OCI-LY3 (cell line): ENCODE data around the gene CYGB.
"Not testable (repeated sequence)": the region's sequence is repeated elsewhere in the genome, so short reads cannot be mapped to it uniquely, and the experiment has no call there.

ENCODE experiments used
- H2AFZ ChIP-seq: fragments of 200-600, 300-600 bp; shearing (Covaris generic); 2 replicates; pipeline ENCODE4 v1.6.0; 2014; ENCODE audit warnings: antibody characterized with exemption, low read depth, low read length
- H3K27ac ChIP-seq: fragments of 200-600, 300-600 bp; sonication (generic); 2 replicates; pipeline ENCODE4 v1.5.1; 2014; ENCODE audit warnings: mild to moderate bottlenecking, low read length, moderate library complexity, mixed read lengths
- H3K27me3 ChIP-seq: fragments of 200-600, 300-600 bp; sonication (generic); 2 replicates; pipeline ENCODE4 v1.6.1; 2014; ENCODE audit warnings: low read depth, low read length, mixed read lengths
- H3K36me3 ChIP-seq: fragments of 200-600, 300-600 bp; sonication (generic); replicated peaks from 2 replicates; pipeline ENCODE3; 2014; ENCODE audit warnings: low read depth, low read length, mixed read lengths
- H3K4me1 ChIP-seq: fragments of 300-600, 200-600 bp; sonication (generic); 2 replicates; pipeline ENCODE4 v1.6.1; 2014; ENCODE audit warnings: low read length, mixed read lengths
- H3K4me2 ChIP-seq: fragments of 200-600, 300-600 bp; sonication (generic); 2 replicates; pipeline ENCODE4 v1.6.1; 2014; ENCODE audit warnings: low read length, mixed read lengths
- H3K4me3 ChIP-seq: fragments of 300-600, 200-600 bp; sonication (generic); 2 replicates; pipeline ENCODE4 v1.5.1; 2014; ENCODE audit warnings: antibody characterized with exemption, mild to moderate bottlenecking, low read length, moderate library complexity
- H3K79me2 ChIP-seq: fragments of 300-600, 200-600 bp; shearing (Covaris generic); 2 replicates; pipeline ENCODE4 v1.6.1; 2014; ENCODE audit warnings: mild to moderate bottlenecking, low read length, mixed read lengths
- H3K9ac ChIP-seq: fragments of 300-600, 200-600 bp; shearing (Covaris generic); 2 replicates; pipeline ENCODE4 v1.6.0; 2014; ENCODE audit warnings: mild to moderate bottlenecking, low read length, moderate library complexity
- H3K9me3 ChIP-seq: fragments of 200-600, 300-600 bp; shearing (Covaris generic); 2 replicates; pipeline ENCODE4 v1.6.1; 2014; ENCODE audit warnings: low read length, mixed read lengths; ENCODE audit not compliant: insufficient read depth
- H4K20me1 ChIP-seq: fragments of 200-600, 300-600 bp; sonication (generic); 2 replicates; pipeline ENCODE4 v1.6.1; 2016; ENCODE audit warnings: low read length, mixed read lengths; ENCODE audit not compliant: insufficient read depth
- CTCF ChIP-seq: fragments of 200-600, 300-600 bp; sonication (generic); IDR thresholded peaks from 2 replicates; pipeline ENCODE4 v1.5.1; 2014; ENCODE audit warnings: antibody characterized with exemption, low read length, low read depth
- EZH2phosphoT487 ChIP-seq: fragments of 200-600 bp; shearing (Covaris generic); IDR thresholded peaks from 2 replicates; pipeline ENCODE4 v1.6.1; 2018; ENCODE audit warnings: antibody characterized with exemption, mixed run types, low read depth

CYGB gene

GRCh38 chr17:76512366-76513305 is 24.9 kb downstream of the CYGB start:
- Histone ChIP-seq H3K4me2 (no peak overlapping the region), H3K27ac (no peak overlapping the region)

GRCh38 chr17:76511668-76512365 is 25.7 kb downstream of the CYGB start:
- Histone ChIP-seq H4K20me1 (no peaks in the 10 kb centered on the region), H2AFZ (no peak overlapping the region), H3K4me3 (no peak overlapping the region), H3K4me2 (no peak overlapping the region), H3K4me1 (peaks cover 11% of the 10 kb centered on the region), H3K9ac (no peak overlapping the region), H3K27ac (no peak overlapping the region), H3K9me3 (no peaks in the 10 kb centered on the region), H3K79me2 (no peaks in the 10 kb centered on the region), H3K27me3 (no peaks in the 10 kb centered on the region), H3K36me3 (no peaks in the 10 kb centered on the region)
- no peak for TF ChIP-seq EZH2phosphoT487
- TF ChIP-seq CTCF: no peak

More at GRCh38 chr17:76512366-76513305, 24.9 kb downstream of the CYGB start:
- no peaks in the 10 kb centered on the region for H3K9me3 ChIP-seq
- no peaks in the 10 kb centered on the region for H3K27me3 ChIP-seq
- H3K36me3 ChIP-seq: no peaks in the 10 kb centered on the region
- no peak overlapping the region for H2AFZ ChIP-seq
- no peak overlapping the region for H3K4me3 ChIP-seq
- H3K79me2 ChIP-seq: no peaks in the 10 kb centered on the region
- TF ChIP-seq EZH2phosphoT487 (no peak), CTCF (no peak)
- no peak overlapping the region for H3K9ac ChIP-seq
- peaks cover 11% of the 10 kb centered on the region for H3K4me1 ChIP-seq
- H4K20me1 ChIP-seq: no peaks in the 10 kb centered on the region

- Histone ChIP-seq H3K4me1 (peaks cover 18% of the 10 kb centered on the region), H3K4me3 (no peak overlapping the region), H4K20me1 (no peaks in the 10 kb centered on the region), H2AFZ (no peak overlapping the region), H3K27me3 (no peaks in the 10 kb centered on the region), H3K9me3 (no peaks in the 10 kb centered on the region), H3K79me2 (no peaks in the 10 kb centered on the region), H3K9ac (no peak overlapping the region), H3K27ac (no peak overlapping the region), H3K36me3 (no peaks in the 10 kb centered on the region), H3K4me2 (no peak overlapping the region)
- TF ChIP-seq EZH2phosphoT487: no peak
- TF ChIP-seq CTCF: no peak
These were observed 26.7 kb downstream of the CYGB start for GRCh38 chr17:76510831-76511244.

GRCh38 chr17:76508472-76509063 is 28.9 kb downstream of the CYGB start:
- H2AFZ ChIP-seq, H3K36me3 ChIP-seq, H3K27ac ChIP-seq, H3K79me2 ChIP-seq, H3K9me3 ChIP-seq, H3K4me3 ChIP-seq, H3K4me2 ChIP-seq, H4K20me1 ChIP-seq, H3K27me3 ChIP-seq, H3K9ac ChIP-seq: not testable (repeated sequence)
- H3K4me1 ChIP-seq: peaks cover 10% of the 10 kb centered on the region
